HepG2 (cell line): ENCODE data around the gene TMCO6. TPM values are rescaled to one million over a fixed set of nuclear protein-coding genes. Genes with fewer than 3 reads are reported as not detected.

Experiments
- ATF7 ChIP-seq, 2 experiments: fragments of 450-650 bp in 1 of 2; sonication (generic) in 1 of 2; formaldehyde crosslinking in 1 of 2; IDR thresholded peaks; 2 replicates each; pipeline versions ENCODE4 v1.4.0 to v1.6.1; 2016 to 2020; ENCODE audit warnings: antibody characterized with exemption in 1 of 2, mild to moderate bottlenecking in 1 of 2, missing genetic modification reagents in 1 of 2
- BRCA1 ChIP-seq: sonication (generic); formaldehyde crosslinking; IDR thresholded peaks from 2 replicates; pipeline ENCODE4 v1.4.0; 2020; ENCODE audit warnings: missing genetic modification reagents
- CCAR2 ChIP-seq: fragments of 200-400 bp; formaldehyde crosslinking; optimal IDR thresholded peaks from 2 replicates; pipeline ENCODE3; 2018; ENCODE audit warnings: low read depth, mild to moderate bottlenecking, low read length, moderate library complexity
- E2F2 ChIP-seq: sonication (generic); formaldehyde crosslinking; IDR thresholded peaks from 2 replicates; pipeline ENCODE4 v1.4.0; 2020; ENCODE audit warnings: missing genetic modification reagents, borderline replicate concordance
- FOXC1 ChIP-seq: sonication (generic); formaldehyde crosslinking; IDR thresholded peaks from 2 replicates; pipeline ENCODE4 v1.8.0; 2022; ENCODE audit warnings: mild to moderate bottlenecking, missing genetic modification reagents, borderline replicate concordance
- FOXP1 ChIP-seq, 2 experiments: fragments of 450-650 bp in 1 of 2; IDR thresholded peaks; 2 replicates each; pipeline ENCODE4 v1.6.1; 2017 to 2018; ENCODE audit warnings: antibody characterized with exemption in 1 of 2
- GFI1 ChIP-seq: sonication (generic); formaldehyde crosslinking; IDR thresholded peaks from 2 replicates; pipeline ENCODE4 v1.5.0; 2020; ENCODE audit warnings: missing genetic modification reagents, mild to moderate bottlenecking, borderline replicate concordance
- GLMP ChIP-seq: sonication (generic); formaldehyde crosslinking; IDR thresholded peaks from 2 replicates; pipeline ENCODE4 v1.9.0; 2021; ENCODE audit warnings: missing genetic modification reagents, mild to moderate bottlenecking, borderline replicate concordance
- GPBP1L1 ChIP-seq: sonication (generic); formaldehyde crosslinking; IDR thresholded peaks from 2 replicates; pipeline ENCODE4 v1.5.0; 2020; ENCODE audit warnings: mild to moderate bottlenecking, missing genetic modification reagents
- KDM4B ChIP-seq: sonication (generic); formaldehyde crosslinking; IDR thresholded peaks from 2 replicates; pipeline ENCODE4 v1.4.0; 2020; ENCODE audit warnings: missing genetic modification reagents
- NCOA5 ChIP-seq: sonication (generic); formaldehyde crosslinking; IDR thresholded peaks from 2 replicates; pipeline ENCODE4 v1.4.0; 2020; ENCODE audit warnings: missing genetic modification reagents
- NFATC3 ChIP-seq: sonication (generic); formaldehyde crosslinking; IDR thresholded peaks from 2 replicates; pipeline ENCODE4 v1.5.1; 2020; ENCODE audit warnings: mild to moderate bottlenecking, missing genetic modification reagents
- POGZ ChIP-seq: sonication (generic); formaldehyde crosslinking; IDR thresholded peaks from 2 replicates; pipeline ENCODE4 v1.4.0; 2020; ENCODE audit warnings: mild to moderate bottlenecking, missing genetic modification reagents
- SAFB2 ChIP-seq: sonication (generic); formaldehyde crosslinking; IDR thresholded peaks from 2 replicates; pipeline ENCODE4 v1.5.1; 2020; ENCODE audit warnings: missing genetic modification reagents, low read depth, mild to moderate bottlenecking, borderline replicate concordance
- SKI ChIP-seq: fragments of 450-650 bp; IDR thresholded peaks from one replicate; pipeline ENCODE4 v1.6.1; 2018; ENCODE audit warnings: mild to moderate bottlenecking; ENCODE audit not compliant: partially characterized antibody
- TCF12 ChIP-seq, 2 experiments: fragments of 450-650 bp in 1 of 2; sonication (generic) in 1 of 2; formaldehyde crosslinking in 1 of 2; IDR thresholded peaks; 2 replicates each; pipeline versions ENCODE4 v1.6.1 to v1.8.0; 2017 to 2022; ENCODE audit warnings: antibody characterized with exemption in 1 of 2, mild to moderate bottlenecking in 1 of 2, missing genetic modification reagents in 1 of 2, moderate library complexity in 1 of 2
- TFAP4 ChIP-seq: sonication (generic); IDR thresholded peaks from 2 replicates; pipeline ENCODE4 v1.6.1; 2016; ENCODE audit warnings: low read depth, borderline replicate concordance
- ZNF18 ChIP-seq: sonication (generic); formaldehyde crosslinking; IDR thresholded peaks from 2 replicates; pipeline ENCODE4 v1.8.0; 2022; ENCODE audit warnings: mild to moderate bottlenecking, missing genetic modification reagents; ENCODE audit not compliant: insufficient replicate concordance
- ZNF326 ChIP-seq: sonication (generic); formaldehyde crosslinking; IDR thresholded peaks from 2 replicates; pipeline ENCODE4 v1.4.0; 2020; ENCODE audit warnings: missing genetic modification reagents, borderline replicate concordance
- ZNF792 ChIP-seq: IDR thresholded peaks from 2 replicates; pipeline ENCODE4 v1.6.1; 2016
- ZNF878 ChIP-seq: sonication (generic); formaldehyde crosslinking; IDR thresholded peaks from 2 replicates; pipeline ENCODE4 v1.8.1; 2023; ENCODE audit warnings: mild to moderate bottlenecking, missing genetic modification reagents, moderate library complexity
- polyA plus RNA-seq, 8 experiments: library from polyadenylated mRNA; depleted of rRNA in 3 of 8; stranded (reverse) in 7 of 8; unstranded in 1 of 8; fragments of >200 nt; fragmentation: Illumina TruSeq in 4 of 8; extraction: Trizol in 4 of 8; gene quantifications; 2 replicates each; pipeline versions ENCODE4 v1.2.1 to v1.2.3, GENCODE V29; 2011 to 2016; ENCODE audit warnings: low read depth in 4 of 8, missing spikeins in 1 of 8, mixed read lengths in 1 of 8; ENCODE audit not compliant: insufficient read depth in 1 of 8
- total RNA-seq, 5 experiments: library from RNA; depleted of rRNA; stranded (reverse); fragments of >200 nt; fragmentation: Illumina TruSeq; extraction: Trizol; gene quantifications; 2 replicates each; pipeline ENCODE4 v1.2.3, GENCODE V29; 2016; ENCODE audit warnings: low read depth in 1 of 5
- TF ChIP-seq, protein P1 (sequence below): sonication (generic); formaldehyde crosslinking; IDR thresholded peaks from 2 replicates; pipeline ENCODE4 v1.5.0; 2020; ENCODE audit warnings: mild to moderate bottlenecking, missing genetic modification reagents

TMCO6 gene
- total and polyA plus RNA-seq, 2 of the 13 experiments (the other 11 are each of a cell fraction or from before 2014, with no cell fraction given): 16.6 to 28.2 TPM

- peak; percentile 40; the same call in 1 of the 2 replicates for TF ChIP-seq ZNF878 (CRISPR knock-in tag)
- no peak for TF ChIP-seq TFAP4
- no peak for TF ChIP-seq TCF12 (IDR thresholded peaks at IDR 0.05)
- TF ChIP-seq TCF12 (CRISPR knock-in tag; IDR thresholded peaks at IDR 0.05): no peak
- no peak for TF ChIP-seq ZNF326 (CRISPR knock-in tag)
- no peak for TF ChIP-seq ZNF18 (CRISPR knock-in tag)
- TF ChIP-seq E2F2 (CRISPR knock-in tag): no peak
- TF ChIP-seq GPBP1L1 (CRISPR knock-in tag): no peak
- peak; percentile 65; the same call in 1 of the 2 replicates for TF ChIP-seq POGZ (CRISPR knock-in tag)
- no peak for TF ChIP-seq NCOA5 (CRISPR knock-in tag)
- no peak for TF ChIP-seq CCAR2
- peak; percentile 73 for TF ChIP-seq FOXP1 (IDR thresholded peaks at IDR 0.05)
- peak; percentile 96 for TF ChIP-seq FOXP1 (CRISPR knock-in tag; IDR thresholded peaks at IDR 0.05)
- TF ChIP-seq NFATC3: no peak
- TF ChIP-seq BRCA1: no peak
- TF ChIP-seq GFI1 (CRISPR knock-in tag): no peak
- peak; percentile 89 for TF ChIP-seq SKI
- TF ChIP-seq ATF7 (IDR thresholded peaks at IDR 0.05): peak; percentile 73
- no peak for TF ChIP-seq ATF7 (CRISPR knock-in tag; IDR thresholded peaks at IDR 0.05)
- TF ChIP-seq, protein P1, sequence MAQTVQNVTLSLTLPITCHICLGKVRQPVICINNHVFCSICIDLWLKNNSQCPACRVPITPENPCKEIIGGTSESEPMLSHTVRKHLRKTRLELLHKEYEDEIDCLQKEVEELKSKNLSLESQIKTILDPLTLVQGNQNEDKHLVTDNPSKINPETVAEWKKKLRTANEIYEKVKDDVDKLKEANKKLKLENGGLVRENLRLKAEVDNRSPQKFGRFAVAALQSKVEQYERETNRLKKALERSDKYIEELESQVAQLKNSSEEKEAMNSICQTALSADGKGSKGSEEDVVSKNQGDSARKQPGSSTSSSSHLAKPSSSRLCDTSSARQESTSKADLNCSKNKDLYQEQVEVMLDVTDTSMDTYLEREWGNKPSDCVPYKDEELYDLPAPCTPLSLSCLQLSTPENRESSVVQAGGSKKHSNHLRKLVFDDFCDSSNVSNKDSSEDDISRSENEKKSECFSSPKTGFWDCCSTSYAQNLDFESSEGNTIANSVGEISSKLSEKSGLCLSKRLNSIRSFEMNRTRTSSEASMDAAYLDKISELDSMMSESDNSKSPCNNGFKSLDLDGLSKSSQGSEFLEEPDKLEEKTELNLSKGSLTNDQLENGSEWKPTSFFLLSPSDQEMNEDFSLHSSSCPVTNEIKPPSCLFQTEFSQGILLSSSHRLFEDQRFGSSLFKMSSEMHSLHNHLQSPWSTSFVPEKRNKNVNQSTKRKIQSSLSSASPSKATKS (CRISPR knock-in tag): no peak
- no peak for TF ChIP-seq KDM4B
- TF ChIP-seq FOXC1 (CRISPR knock-in tag): no peak
- TF ChIP-seq SAFB2 (CRISPR knock-in tag): no peak
- TF ChIP-seq GLMP (CRISPR knock-in tag): no peak
- TF ChIP-seq ZNF792 (CRISPR knock-in tag): no peak
Observed at GRCh38 chr5:140607031-140607430, 32.2 kb upstream of the TMCO6 start (continued).
